C4-2B (cell line): Measurements from ENCODE around the gene PRIMPOL.

Experiments used
- ZFX ChIP-seq: fragments of 450-650 bp; IDR thresholded peaks from 2 replicates; pipeline ENCODE4 v1.6.1; 2017
- TF ChIP-seq, protein P1 (sequence below): fragments of 450-650 bp; conservative IDR thresholded peaks from 2 replicates; pipeline ENCODE4 v1.5.1; 2017; ENCODE audit warnings: mild to moderate bottlenecking

GRCh38 chr4:184699941-184700340 lies 50.4 kb downstream of the PRIMPOL start:
- TF ChIP-seq, protein P1, sequence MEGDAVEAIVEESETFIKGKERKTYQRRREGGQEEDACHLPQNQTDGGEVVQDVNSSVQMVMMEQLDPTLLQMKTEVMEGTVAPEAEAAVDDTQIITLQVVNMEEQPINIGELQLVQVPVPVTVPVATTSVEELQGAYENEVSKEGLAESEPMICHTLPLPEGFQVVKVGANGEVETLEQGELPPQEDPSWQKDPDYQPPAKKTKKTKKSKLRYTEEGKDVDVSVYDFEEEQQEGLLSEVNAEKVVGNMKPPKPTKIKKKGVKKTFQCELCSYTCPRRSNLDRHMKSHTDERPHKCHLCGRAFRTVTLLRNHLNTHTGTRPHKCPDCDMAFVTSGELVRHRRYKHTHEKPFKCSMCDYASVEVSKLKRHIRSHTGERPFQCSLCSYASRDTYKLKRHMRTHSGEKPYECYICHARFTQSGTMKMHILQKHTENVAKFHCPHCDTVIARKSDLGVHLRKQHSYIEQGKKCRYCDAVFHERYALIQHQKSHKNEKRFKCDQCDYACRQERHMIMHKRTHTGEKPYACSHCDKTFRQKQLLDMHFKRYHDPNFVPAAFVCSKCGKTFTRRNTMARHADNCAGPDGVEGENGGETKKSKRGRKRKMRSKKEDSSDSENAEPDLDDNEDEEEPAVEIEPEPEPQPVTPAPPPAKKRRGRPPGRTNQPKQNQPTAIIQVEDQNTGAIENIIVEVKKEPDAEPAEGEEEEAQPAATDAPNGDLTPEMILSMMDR = no peak
- no peak for TF ChIP-seq ZFX
